ENCODE results near the gene LCP1. TPM values are rescaled to one million over a fixed set of nuclear protein-coding genes. Genes with fewer than 3 reads are reported as not detected.

LCP1 gene
- total RNA-seq, 2 experiments from 2014 or later, result 266 to 276 TPM

GRCh38 chr13:46103037-46103436, 78.9 kb downstream of the LCP1 start:
- no peaks in the 10 kb centered on the region for H3K36me3 ChIP-seq (ENCODE audit: insufficient read depth, low read length)
- no peaks in the 10 kb centered on the region for H3K36me3 Mint-ChIP-seq (ENCODE audit: low read depth)
- no peaks in the 10 kb centered on the region for H3K4me1 ChIP-seq (ENCODE audit: insufficient read depth, low read length)
- H3K27ac ChIP-seq (ENCODE audit: low read depth in 1 of 2, low read length in 2 of 2), result no peak overlapping the region
- TF ChIP-seq, protein P1, sequence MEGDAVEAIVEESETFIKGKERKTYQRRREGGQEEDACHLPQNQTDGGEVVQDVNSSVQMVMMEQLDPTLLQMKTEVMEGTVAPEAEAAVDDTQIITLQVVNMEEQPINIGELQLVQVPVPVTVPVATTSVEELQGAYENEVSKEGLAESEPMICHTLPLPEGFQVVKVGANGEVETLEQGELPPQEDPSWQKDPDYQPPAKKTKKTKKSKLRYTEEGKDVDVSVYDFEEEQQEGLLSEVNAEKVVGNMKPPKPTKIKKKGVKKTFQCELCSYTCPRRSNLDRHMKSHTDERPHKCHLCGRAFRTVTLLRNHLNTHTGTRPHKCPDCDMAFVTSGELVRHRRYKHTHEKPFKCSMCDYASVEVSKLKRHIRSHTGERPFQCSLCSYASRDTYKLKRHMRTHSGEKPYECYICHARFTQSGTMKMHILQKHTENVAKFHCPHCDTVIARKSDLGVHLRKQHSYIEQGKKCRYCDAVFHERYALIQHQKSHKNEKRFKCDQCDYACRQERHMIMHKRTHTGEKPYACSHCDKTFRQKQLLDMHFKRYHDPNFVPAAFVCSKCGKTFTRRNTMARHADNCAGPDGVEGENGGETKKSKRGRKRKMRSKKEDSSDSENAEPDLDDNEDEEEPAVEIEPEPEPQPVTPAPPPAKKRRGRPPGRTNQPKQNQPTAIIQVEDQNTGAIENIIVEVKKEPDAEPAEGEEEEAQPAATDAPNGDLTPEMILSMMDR (IDR thresholded peaks at IDR 0.05), result no peak
- DNase-seq (no peak), ATAC-seq (ENCODE audit: poor library complexity) (no peak)
- H3K9me3 Mint-ChIP-seq, result no peaks in the 10 kb centered on the region
- no peak overlapping the region for H3K27ac Mint-ChIP-seq
- intact Hi-C loops (cut with DNase I, micrococcal nuclease), result no loop called here
- no peaks in the 10 kb centered on the region for H3K27me3 Mint-ChIP-seq
- no peak overlapping the region for H3K4me3 ChIP-seq (ENCODE audit: low read length)
- H3K27me3 ChIP-seq (ENCODE audit: control insufficient read depth in 1 of 2, insufficient read depth in 2 of 2, low read length in 2 of 2), result peaks cover 0 to 3% of the 10 kb centered on the region in 2 experiments
- no peak overlapping the region for H3K4me3 Mint-ChIP-seq
- H3K9me3 ChIP-seq (ENCODE audit: control insufficient read depth in 1 of 2, insufficient read depth in 1 of 2, low read length in 2 of 2), result no peaks in the 10 kb centered on the region
- H3K4me1 Mint-ChIP-seq (ENCODE audit: low read depth), result peaks cover 7% of the 10 kb centered on the region
- CTCF ChIA-PET, result interaction anchor here (1.3 kb wide), 1 partner anchor 9 kb away, joined by 4 read pairs; no protein-coding TSS in a partner anchor
- POLR2A ChIA-PET, result no interaction called here

DNA sequence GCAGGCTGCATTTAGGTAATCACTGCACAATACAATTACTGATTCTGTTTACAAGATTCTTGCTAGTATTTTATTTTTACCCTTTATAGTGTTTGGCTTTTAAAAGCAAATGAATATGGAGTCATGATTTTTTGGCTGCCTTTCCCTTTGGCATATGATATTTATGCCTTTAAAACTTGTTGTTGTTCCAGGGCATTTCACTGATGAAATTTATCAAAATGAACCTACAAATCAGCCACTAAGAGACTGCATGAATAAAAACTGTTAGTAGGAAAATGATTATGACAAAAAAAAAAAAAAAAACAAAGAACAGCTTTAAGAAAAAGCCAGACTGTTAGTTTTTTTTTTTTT, 79.7 kb downstream of the LCP1 start:
- no peaks in the 10 kb centered on the region for H3K9me3 ChIP-seq (ENCODE audit: control insufficient read depth in 1 of 2, insufficient read depth in 1 of 2, low read length in 2 of 2)
- Mint-ChIP-seq H3K27me3 (no peaks in the 10 kb centered on the region), H3K27ac (no peak overlapping the region), H3K36me3 (ENCODE audit: low read depth) (no peaks in the 10 kb centered on the region), H3K4me1 (ENCODE audit: low read depth) (peaks cover 5% of the 10 kb centered on the region), H3K4me3 (no peak overlapping the region), H3K9me3 (no peaks in the 10 kb centered on the region)
- DNase-seq (no peak), ATAC-seq (ENCODE audit: poor library complexity) (no peak)
- no peak overlapping the region for H3K4me3 ChIP-seq (ENCODE audit: low read length)
- no peaks in the 10 kb centered on the region for H3K4me1 ChIP-seq (ENCODE audit: insufficient read depth, low read length)
- TF ChIP-seq, protein P1 (IDR thresholded peaks at IDR 0.05), result no peak
- H3K27ac ChIP-seq (ENCODE audit: low read depth in 1 of 2, low read length in 2 of 2), result no peak overlapping the region
- H3K27me3 ChIP-seq (ENCODE audit: control insufficient read depth in 1 of 2, insufficient read depth in 2 of 2, low read length in 2 of 2), result peaks cover 0 to 3% of the 10 kb centered on the region in 2 experiments
- intact Hi-C loops (cut with DNase I, micrococcal nuclease), result no loop called here
- ChIA-PET CTCF (interaction anchor here (1.3 kb wide), 1 partner anchor 10 kb away, joined by 4 read pairs; no protein-coding TSS in a partner anchor), POLR2A (no interaction called here)
- no peaks in the 10 kb centered on the region for H3K36me3 ChIP-seq (ENCODE audit: insufficient read depth, low read length)

DNA sequence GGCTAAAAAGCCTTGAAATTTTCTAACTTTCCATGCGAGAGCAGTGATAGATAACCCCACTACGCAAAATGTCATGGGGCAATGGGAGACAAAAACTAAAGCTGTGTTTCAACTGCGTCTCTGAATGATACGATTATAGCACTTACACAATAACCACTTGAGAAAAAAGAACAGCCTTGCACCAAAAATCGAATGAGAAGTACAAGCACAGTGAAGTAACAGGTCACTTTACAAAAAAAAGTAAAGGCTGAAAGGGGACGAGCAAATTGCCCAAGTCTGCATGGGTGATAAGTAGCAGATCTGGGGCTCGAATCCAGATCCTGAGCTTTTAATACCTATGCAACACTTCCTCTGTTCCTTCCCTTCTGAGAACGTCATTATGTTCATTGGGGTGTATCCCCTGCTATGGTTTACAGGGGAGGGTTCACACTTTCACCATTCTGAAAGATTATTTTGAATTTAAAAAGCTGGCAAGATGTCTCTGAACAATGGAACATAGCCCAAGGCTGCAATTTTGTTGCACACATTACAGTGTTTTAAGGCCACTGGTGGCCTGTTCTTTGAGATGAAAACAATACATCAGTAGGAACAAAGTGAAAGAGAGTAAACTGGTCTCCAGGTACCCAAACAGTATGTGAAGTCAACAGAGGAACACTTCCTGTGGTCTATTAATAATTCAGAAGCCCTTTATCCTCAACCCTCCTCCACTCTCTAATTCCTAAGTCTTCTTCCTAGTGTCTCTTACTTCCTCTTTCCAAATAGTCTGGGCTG, 80.3 kb downstream of the LCP1 start:
- Mint-ChIP-seq H3K9me3 (no peaks in the 10 kb centered on the region), H3K36me3 (ENCODE audit: low read depth) (no peaks in the 10 kb centered on the region), H3K27me3 (no peaks in the 10 kb centered on the region), H3K4me3 (no peak overlapping the region), H3K4me1 (ENCODE audit: low read depth) (no peaks in the 10 kb centered on the region), H3K27ac (no peak overlapping the region)
- TF ChIP-seq, protein P1 (IDR thresholded peaks at IDR 0.05), result no peak
- Histone ChIP-seq H3K9me3 (ENCODE audit: control insufficient read depth in 1 of 2, insufficient read depth in 1 of 2, low read length in 2 of 2) (no peaks in the 10 kb centered on the region), H3K4me3 (ENCODE audit: low read length) (no peak overlapping the region), H3K27ac (ENCODE audit: low read depth in 1 of 2, low read length in 2 of 2) (no peak overlapping the region), H3K36me3 (ENCODE audit: insufficient read depth, low read length) (no peaks in the 10 kb centered on the region), H3K4me1 (ENCODE audit: insufficient read depth, low read length) (no peaks in the 10 kb centered on the region), H3K27me3 (ENCODE audit: control insufficient read depth in 1 of 2, insufficient read depth in 2 of 2, low read length in 2 of 2) (peaks cover 0 to 3% of the 10 kb centered on the region in 2 experiments)
- intact Hi-C loops (cut with DNase I, micrococcal nuclease), result no loop called here
- no peak for DNase-seq
- POLR2A ChIA-PET, result no interaction called here
- CTCF ChIA-PET, result no interaction called here
- ATAC-seq (ENCODE audit: poor library complexity), result no peak

All from CD4-positive, alpha-beta T cell (primary cell).